Measurements from ENCODE around the gene RBM38. TPM values are rescaled to one million over a fixed set of nuclear protein-coding genes. Genes with fewer than 3 reads are reported as not detected.
A peak's percentile ranks its signal among the peaks of the same experiment; 100 is the strongest.

The RBM38 gene
- total RNA-seq, 1 experiment from 2014 or later = 261 TPM

- H3K9me3 ChIP-seq (ENCODE audit: low read length) = no peaks in the 10 kb centered on the region
- no peak overlapping the region for H3K4me3 ChIP-seq (ENCODE audit: low read length)
- no peaks in the 10 kb centered on the region for H3K9me2 ChIP-seq (replicated peaks; ENCODE audit: insufficient read depth, low read length)
- H3K36me3 ChIP-seq (ENCODE audit: insufficient read depth, low read length) = no peaks in the 10 kb centered on the region
- no peaks in the 10 kb centered on the region for H3K27me3 ChIP-seq (ENCODE audit: low read length)
- peaks cover 57% of the 10 kb centered on the region for H3K4me1 ChIP-seq (ENCODE audit: low read length)
- H3K79me2 ChIP-seq (ENCODE audit: low read length) = no peaks in the 10 kb centered on the region
- peak overlapping the region; percentile 72 for H3K27ac ChIP-seq (ENCODE audit: low read length)
- H4K20me1 ChIP-seq (ENCODE audit: insufficient read depth, low read depth, low read length) = no peaks in the 10 kb centered on the region
- no peak overlapping the region for H2AFZ ChIP-seq (ENCODE audit: low read length)
- DNase-seq = no peak
- peak overlapping the region; percentile 33 for H3K4me2 ChIP-seq (ENCODE audit: low read depth, low read length, poor library complexity, severe bottlenecking)
- peak overlapping the region; percentile 60 for H3K9ac ChIP-seq (ENCODE audit: low read length)
These were observed 42.6 kb downstream of the RBM38 start for GRCh38 chr20:57433657-57434389.

GRCh38 chr20:57434390-57434700 lies 43.1 kb downstream of the RBM38 start:
- peak; percentile 71 for DNase-seq
- H3K36me3 ChIP-seq (ENCODE audit: insufficient read depth, low read length) = no peaks in the 10 kb centered on the region
- no peaks in the 10 kb centered on the region for H3K9me3 ChIP-seq (ENCODE audit: low read length)
- no peak overlapping the region for H2AFZ ChIP-seq (ENCODE audit: low read length)
- H3K9ac ChIP-seq (ENCODE audit: low read length) = peak overlapping the region; percentile 7; the same call in 1 of the 2 replicates
- H3K4me3 ChIP-seq (ENCODE audit: low read length) = no peak overlapping the region
- no peaks in the 10 kb centered on the region for H3K9me2 ChIP-seq (replicated peaks; ENCODE audit: insufficient read depth, low read length)
- H3K27ac ChIP-seq (ENCODE audit: low read length) = no peak overlapping the region
- H3K4me2 ChIP-seq (ENCODE audit: low read depth, low read length, poor library complexity, severe bottlenecking) = no peak overlapping the region
- peaks cover 52% of the 10 kb centered on the region for H3K4me1 ChIP-seq (ENCODE audit: low read length)
- no peaks in the 10 kb centered on the region for H3K27me3 ChIP-seq (ENCODE audit: low read length)
- no peaks in the 10 kb centered on the region for H3K79me2 ChIP-seq (ENCODE audit: low read length)
- H4K20me1 ChIP-seq (ENCODE audit: insufficient read depth, low read depth, low read length) = no peaks in the 10 kb centered on the region

- Histone ChIP-seq H3K27me3 (ENCODE audit: low read length) (no peaks in the 10 kb centered on the region), H3K4me1 (ENCODE audit: low read length) (peaks cover 49% of the 10 kb centered on the region), H3K9ac (ENCODE audit: low read length) (peak overlapping the region; percentile 10; the same call in 1 of the 2 replicates), H3K36me3 (ENCODE audit: insufficient read depth, low read length) (no peaks in the 10 kb centered on the region), H3K4me2 (ENCODE audit: low read depth, low read length, poor library complexity, severe bottlenecking) (peak overlapping the region; percentile 15), H3K9me3 (ENCODE audit: low read length) (no peaks in the 10 kb centered on the region), H3K9me2 (replicated peaks; ENCODE audit: insufficient read depth, low read length) (no peaks in the 10 kb centered on the region), H3K27ac (ENCODE audit: low read length) (no peak overlapping the region), H3K4me3 (ENCODE audit: low read length) (no peak overlapping the region), H3K79me2 (ENCODE audit: low read length) (no peaks in the 10 kb centered on the region), H2AFZ (ENCODE audit: low read length) (no peak overlapping the region), H4K20me1 (ENCODE audit: insufficient read depth, low read depth, low read length) (no peaks in the 10 kb centered on the region)
- DNase-seq = no peak
These were observed 43.9 kb downstream of the RBM38 start for GRCh38 chr20:57435105-57435497.

- peaks cover 48% of the 10 kb centered on the region for H3K4me1 ChIP-seq (ENCODE audit: low read length)
These were observed 44.5 kb downstream of the RBM38 start for GRCh38 chr20:57435498-57436222.

GRCh38 chr20:57436223-57436545 lies 45.0 kb downstream of the RBM38 start:
- H3K9me3 ChIP-seq (ENCODE audit: low read length) = no peaks in the 10 kb centered on the region
- H3K27me3 ChIP-seq (ENCODE audit: low read length) = no peaks in the 10 kb centered on the region
- H3K9me2 ChIP-seq (replicated peaks; ENCODE audit: insufficient read depth, low read length) = no peaks in the 10 kb centered on the region
- peaks cover 48% of the 10 kb centered on the region for H3K4me1 ChIP-seq (ENCODE audit: low read length)
- H3K36me3 ChIP-seq (ENCODE audit: insufficient read depth, low read length) = no peaks in the 10 kb centered on the region
- H4K20me1 ChIP-seq (ENCODE audit: insufficient read depth, low read depth, low read length) = no peaks in the 10 kb centered on the region
- H3K9ac ChIP-seq (ENCODE audit: low read length) = no peak overlapping the region
- no peak overlapping the region for H3K4me2 ChIP-seq (ENCODE audit: low read depth, low read length, poor library complexity, severe bottlenecking)
- no peak overlapping the region for H3K4me3 ChIP-seq (ENCODE audit: low read length)
- no peak overlapping the region for H3K27ac ChIP-seq (ENCODE audit: low read length)
- DNase-seq = no peak
- no peaks in the 10 kb centered on the region for H3K79me2 ChIP-seq (ENCODE audit: low read length)
- no peak overlapping the region for H2AFZ ChIP-seq (ENCODE audit: low read length)

More at GRCh38 chr20:57435498-57436222, 44.5 kb downstream of the RBM38 start:
- Histone ChIP-seq H3K4me2 (ENCODE audit: low read depth, low read length, poor library complexity, severe bottlenecking) (peak overlapping the region; percentile 15), H3K9me3 (ENCODE audit: low read length) (no peaks in the 10 kb centered on the region), H3K4me3 (ENCODE audit: low read length) (no peak overlapping the region), H3K36me3 (ENCODE audit: insufficient read depth, low read length) (no peaks in the 10 kb centered on the region), H4K20me1 (ENCODE audit: insufficient read depth, low read depth, low read length) (no peaks in the 10 kb centered on the region), H2AFZ (ENCODE audit: low read length) (no peak overlapping the region), H3K27ac (ENCODE audit: low read length) (no peak overlapping the region), H3K27me3 (ENCODE audit: low read length) (no peaks in the 10 kb centered on the region), H3K79me2 (ENCODE audit: low read length) (no peaks in the 10 kb centered on the region), H3K9me2 (replicated peaks; ENCODE audit: insufficient read depth, low read length) (no peaks in the 10 kb centered on the region), H3K9ac (ENCODE audit: low read length) (peak overlapping the region; percentile 10; the same call in 1 of the 2 replicates)
- DNase-seq = peak; percentile 79

- Histone ChIP-seq H2AFZ (ENCODE audit: low read length) (no peak overlapping the region), H3K27ac (ENCODE audit: low read length) (no peak overlapping the region), H3K4me3 (ENCODE audit: low read length) (no peak overlapping the region), H4K20me1 (ENCODE audit: insufficient read depth, low read depth, low read length) (no peaks in the 10 kb centered on the region), H3K4me1 (ENCODE audit: low read length) (peaks cover 48% of the 10 kb centered on the region), H3K9me3 (ENCODE audit: low read length) (no peaks in the 10 kb centered on the region), H3K27me3 (ENCODE audit: low read length) (no peaks in the 10 kb centered on the region), H3K36me3 (ENCODE audit: insufficient read depth, low read length) (no peaks in the 10 kb centered on the region), H3K9ac (ENCODE audit: low read length) (no peak overlapping the region), H3K79me2 (ENCODE audit: low read length) (no peaks in the 10 kb centered on the region), H3K4me2 (ENCODE audit: low read depth, low read length, poor library complexity, severe bottlenecking) (no peak overlapping the region), H3K9me2 (replicated peaks; ENCODE audit: insufficient read depth, low read length) (no peaks in the 10 kb centered on the region)
- DNase-seq = no peak
These were observed 46.1 kb downstream of the RBM38 start for GRCh38 chr20:57437267-57437666.

- no peaks in the 10 kb centered on the region for H3K79me2 ChIP-seq (ENCODE audit: low read length)
- no peak overlapping the region for H3K4me3 ChIP-seq (ENCODE audit: low read length)
- no peak overlapping the region for H3K27ac ChIP-seq (ENCODE audit: low read length)
- H3K9ac ChIP-seq (ENCODE audit: low read length) = no peak overlapping the region
- no peaks in the 10 kb centered on the region for H3K9me3 ChIP-seq (ENCODE audit: low read length)
- no peaks in the 10 kb centered on the region for H3K36me3 ChIP-seq (ENCODE audit: insufficient read depth, low read length)
- H4K20me1 ChIP-seq (ENCODE audit: insufficient read depth, low read depth, low read length) = no peaks in the 10 kb centered on the region
- no peak overlapping the region for H2AFZ ChIP-seq (ENCODE audit: low read length)
- no peak for DNase-seq
- H3K4me2 ChIP-seq (ENCODE audit: low read depth, low read length, poor library complexity, severe bottlenecking) = no peak overlapping the region
- no peaks in the 10 kb centered on the region for H3K9me2 ChIP-seq (replicated peaks; ENCODE audit: insufficient read depth, low read length)
- no peaks in the 10 kb centered on the region for H3K27me3 ChIP-seq (ENCODE audit: low read length)
- H3K4me1 ChIP-seq (ENCODE audit: low read length) = peaks cover 42% of the 10 kb centered on the region
These were observed 46.6 kb downstream of the RBM38 start for GRCh38 chr20:57437672-57438330.

GRCh38 chr20:57438552-57438951 lies 47.4 kb downstream of the RBM38 start:
- Histone ChIP-seq H3K79me2 (ENCODE audit: low read length) (no peaks in the 10 kb centered on the region), H2AFZ (ENCODE audit: low read length) (no peak overlapping the region), H3K9me2 (replicated peaks; ENCODE audit: insufficient read depth, low read length) (no peaks in the 10 kb centered on the region), H3K9ac (ENCODE audit: low read length) (no peak overlapping the region; the same call in 1 of the 2 replicates), H3K4me3 (ENCODE audit: low read length) (no peak overlapping the region), H3K4me2 (ENCODE audit: low read depth, low read length, poor library complexity, severe bottlenecking) (no peak overlapping the region), H3K36me3 (ENCODE audit: insufficient read depth, low read length) (no peaks in the 10 kb centered on the region), H3K27me3 (ENCODE audit: low read length) (no peaks in the 10 kb centered on the region), H3K4me1 (ENCODE audit: low read length) (peaks cover 35% of the 10 kb centered on the region), H3K9me3 (ENCODE audit: low read length) (no peaks in the 10 kb centered on the region), H4K20me1 (ENCODE audit: insufficient read depth, low read depth, low read length) (no peaks in the 10 kb centered on the region), H3K27ac (ENCODE audit: low read length) (no peak overlapping the region)
- no peak for DNase-seq
